CD8-positive, alpha-beta memory T cell (primary cell): ENCODE data around the gene FLVCR1. TPM values are rescaled to one million over a fixed set of nuclear protein-coding genes. Genes with fewer than 3 reads are reported as not detected.
"Not testable (repeated sequence)": the region's sequence is repeated elsewhere in the genome, so short reads cannot be mapped to it uniquely, and the experiment has no call there.

Experiments used
- CTCF ChIA-PET: fragments of 350-600 bp; sonication (Branson Sonifier 250); formaldehyde crosslinking; loops from one replicate; lab custom pipeline; 2021; ENCODE audit warnings: antibody characterized with exemption; lab: Charles Lee
- POLR2A ChIA-PET: fragments of 350-600 bp; sonication (Branson Sonifier 250); formaldehyde crosslinking; loops from one replicate; lab custom pipeline; 2021; ENCODE audit warnings: antibody characterized with exemption; lab: Charles Lee
- DNase-seq, 5 donors: peaks; one replicate each; pipeline versions ENCODE4 v3.0.0 to v3.0.0-alpha.2; 2020 to 2022; ENCODE audit warnings: mixed read lengths in 1 of 5
- H3K27ac ChIP-seq: one replicate; pipeline ENCODE4 v1.7.0; 2013; ENCODE audit warnings: low read depth, mild to moderate bottlenecking, low read length, moderate library complexity
- H3K27me3 ChIP-seq: 2 replicates; pipeline ENCODE4 v1.7.0; 2013; ENCODE audit warnings: low read length, mild to moderate bottlenecking; ENCODE audit not compliant: insufficient read depth, poor library complexity, severe bottlenecking
- H3K36me3 ChIP-seq: 2 replicates; pipeline ENCODE4 v1.7.0; 2013; ENCODE audit warnings: mild to moderate bottlenecking, low read length, moderate library complexity; ENCODE audit not compliant: insufficient read depth
- H3K4me1 ChIP-seq: 2 replicates; pipeline ENCODE4 v1.7.0; 2013; ENCODE audit warnings: mild to moderate bottlenecking, low read length, moderate library complexity; ENCODE audit not compliant: insufficient read depth
- H3K4me3 ChIP-seq: 2 replicates; pipeline ENCODE4 v1.7.0; 2013; ENCODE audit warnings: mild to moderate bottlenecking, low read length
- H3K9me3 ChIP-seq: 2 replicates; pipeline ENCODE4 v1.7.0; 2013; ENCODE audit warnings: mild to moderate bottlenecking, low read length
- H3K27ac Mint-ChIP-seq, 8 donors: one replicate each; pipeline ENCODE4 v1.8.0; 2020 to 2021; ENCODE audit warnings: mixed read lengths in 8 of 8, mild to moderate bottlenecking in 6 of 8, inconsistent platforms in 3 of 8, moderate library complexity in 3 of 8
- H3K27me3 Mint-ChIP-seq, 2 donors: one replicate each; pipeline ENCODE4 v1.8.0; 2020 to 2021; ENCODE audit warnings: mixed read lengths in 2 of 2, mild to moderate bottlenecking in 1 of 2, moderate library complexity in 1 of 2
- H3K36me3 Mint-ChIP-seq, 3 donors: one replicate each; pipeline ENCODE4 v1.8.0; 2020 to 2021; ENCODE audit warnings: mixed read lengths in 3 of 3, inconsistent platforms in 1 of 3, mild to moderate bottlenecking in 1 of 3
- H3K4me1 Mint-ChIP-seq, 3 donors: one replicate each; pipeline ENCODE4 v1.8.0; 2020 to 2021; ENCODE audit warnings: mixed read lengths in 3 of 3, inconsistent platforms in 1 of 3, mild to moderate bottlenecking in 1 of 3
- H3K4me3 Mint-ChIP-seq, 7 donors: one replicate each; pipeline ENCODE4 v1.8.0; 2020 to 2021; ENCODE audit warnings: mixed read lengths in 7 of 7, mild to moderate bottlenecking in 6 of 7, moderate library complexity in 4 of 7, inconsistent platforms in 2 of 7
- H3K9me3 Mint-ChIP-seq, 5 donors: one replicate each; pipeline ENCODE4 v1.8.0; 2020 to 2022; ENCODE audit warnings: mixed read lengths in 5 of 5, mild to moderate bottlenecking in 3 of 5, moderate library complexity in 2 of 5, inconsistent platforms in 1 of 5
- polyA plus RNA-seq: library from polyadenylated mRNA; unstranded; fragments of 300-500 nt; fragmentation: Illumina TruSeq; gene quantifications from one replicate; pipeline ENCODE4 v1.2.3, GENCODE V29; 2021
- total RNA-seq, 2 experiments: library from RNA; stranded (reverse); gene quantifications; one replicate each; pipeline ENCODE4 v1.2.3, GENCODE V29; 2021

FLVCR1 gene
- total and polyA plus RNA-seq, 3 experiments from 2014 or later: 4.0 to 14.9 (median 11.7) TPM

- no peak overlapping the region for H3K27ac Mint-ChIP-seq
- H3K36me3 Mint-ChIP-seq: peaks cover 39 to 84% (median 45%) of the 10 kb centered on the region in 3 donors
- DNase-seq: no peak
- no peaks in the 10 kb centered on the region for H3K27me3 Mint-ChIP-seq
- no peaks in the 10 kb centered on the region for H3K9me3 Mint-ChIP-seq
- POLR2A ChIA-PET: no interaction called here
- no peaks in the 10 kb centered on the region for H3K27me3 ChIP-seq
- H3K4me1 ChIP-seq: no peaks in the 10 kb centered on the region
- CTCF ChIA-PET: no interaction called here
- H3K4me1 Mint-ChIP-seq: no peaks in the 10 kb centered on the region
- peaks cover 19% of the 10 kb centered on the region for H3K36me3 ChIP-seq
- H3K9me3 ChIP-seq: no peaks in the 10 kb centered on the region
- H3K4me3 Mint-ChIP-seq: no peak overlapping the region
- no peak overlapping the region for H3K27ac ChIP-seq
- H3K4me3 ChIP-seq: no peak overlapping the region
Measured at GRCh38 chr1:212892108-212892507, 34.0 kb downstream of the FLVCR1 start.

GRCh38 chr1:212899845-212900244 is 41.8 kb downstream of the FLVCR1 start:
- H3K9me3 ChIP-seq: peaks cover 9% of the 10 kb centered on the region
- Mint-ChIP-seq H3K4me1 (no peaks in the 10 kb centered on the region), H3K9me3 (peaks cover 30 to 37% (median 36%) of the 10 kb centered on the region in 5 donors), H3K27me3 (no peaks in the 10 kb centered on the region), H3K27ac (no peak overlapping the region), H3K4me3 (no peak overlapping the region), H3K36me3 (peaks cover 32 to 54% (median 46%) of the 10 kb centered on the region in 3 donors)
- no peak for DNase-seq
- no peak overlapping the region for H3K27ac ChIP-seq
- H3K4me3 ChIP-seq: no peak overlapping the region
- no peaks in the 10 kb centered on the region for H3K27me3 ChIP-seq
- ChIA-PET POLR2A (no interaction called here), CTCF (no interaction called here)
- peaks cover 6% of the 10 kb centered on the region for H3K36me3 ChIP-seq
- no peaks in the 10 kb centered on the region for H3K4me1 ChIP-seq

- POLR2A ChIA-PET: no interaction called here
- Histone ChIP-seq H3K4me3 (no peak overlapping the region), H3K36me3 (no peaks in the 10 kb centered on the region), H3K27me3 (no peaks in the 10 kb centered on the region), H3K9me3 (peaks cover 9% of the 10 kb centered on the region), H3K4me1 (no peaks in the 10 kb centered on the region), H3K27ac (no peak overlapping the region)
- Mint-ChIP-seq H3K36me3 (peaks cover 24 to 43% (median 35%) of the 10 kb centered on the region in 3 donors), H3K27ac (no peak overlapping the region), H3K9me3 (peaks cover 31 to 37% (median 36%) of the 10 kb centered on the region in 5 donors), H3K4me1 (no peaks in the 10 kb centered on the region), H3K27me3 (no peaks in the 10 kb centered on the region), H3K4me3 (no peak overlapping the region)
- CTCF ChIA-PET: interaction anchor here (0.7 kb wide), 1 partner anchor 801 kb away, joined by 3 read pairs; no protein-coding TSS in a partner anchor
- no peak for DNase-seq
Measured at GRCh38 chr1:212901290-212901689, 43.2 kb downstream of the FLVCR1 start.

GRCh38 chr1:212902054-212902453 is 44.0 kb downstream of the FLVCR1 start:
- H3K4me1 ChIP-seq: no peaks in the 10 kb centered on the region
- no peaks in the 10 kb centered on the region for H3K27me3 Mint-ChIP-seq
- no peaks in the 10 kb centered on the region for H3K27me3 ChIP-seq
- no peak overlapping the region for H3K4me3 ChIP-seq
- CTCF ChIA-PET: no interaction called here
- POLR2A ChIA-PET: no interaction called here
- no peak for DNase-seq
- H3K9me3 Mint-ChIP-seq: peaks cover 31 to 37% (median 36%) of the 10 kb centered on the region in 5 donors
- peaks cover 9% of the 10 kb centered on the region for H3K9me3 ChIP-seq
- H3K36me3 Mint-ChIP-seq: peaks cover 22 to 41% (median 32%) of the 10 kb centered on the region in 3 donors
- no peaks in the 10 kb centered on the region for H3K36me3 ChIP-seq
- no peak overlapping the region for H3K27ac ChIP-seq
- H3K27ac Mint-ChIP-seq: no peak overlapping the region
- H3K4me3 Mint-ChIP-seq: no peak overlapping the region
- no peaks in the 10 kb centered on the region for H3K4me1 Mint-ChIP-seq

- Histone ChIP-seq H3K9me3 (peaks cover 9% of the 10 kb centered on the region), H3K4me3 (no peak overlapping the region), H3K4me1 (no peaks in the 10 kb centered on the region), H3K36me3 (no peaks in the 10 kb centered on the region), H3K27me3 (no peaks in the 10 kb centered on the region), H3K27ac (no peak overlapping the region)
- ChIA-PET CTCF (no interaction called here), POLR2A (no interaction called here)
- Mint-ChIP-seq H3K27ac (no peak overlapping the region), H3K9me3 (peaks cover 28 to 36% (median 35%) of the 10 kb centered on the region in 5 donors), H3K27me3 (peaks cover 0 to 4% of the 10 kb centered on the region in 2 donors), H3K36me3 (peaks cover 14 to 30% (median 20%) of the 10 kb centered on the region in 3 donors), H3K4me1 (no peaks in the 10 kb centered on the region), H3K4me3 (no peak overlapping the region)
- no peak for DNase-seq
Measured at GRCh38 chr1:212903664-212904063, 45.6 kb downstream of the FLVCR1 start.

GRCh38 chr1:212908071-212908470 is 50.0 kb downstream of the FLVCR1 start:
- H3K27ac ChIP-seq, H3K9me3 ChIP-seq, H3K27me3 Mint-ChIP-seq, CTCF ChIA-PET, H3K27me3 ChIP-seq, H3K27ac Mint-ChIP-seq, POLR2A ChIA-PET, H3K4me1 ChIP-seq, H3K9me3 Mint-ChIP-seq, DNase-seq, H3K4me3 ChIP-seq, H3K4me3 Mint-ChIP-seq, H3K4me1 Mint-ChIP-seq, H3K36me3 ChIP-seq, H3K36me3 Mint-ChIP-seq: not testable (repeated sequence)

GRCh38 chr1:212908971-212909370 is 50.9 kb downstream of the FLVCR1 start:
- H3K9me3 ChIP-seq: no peaks in the 10 kb centered on the region
- no peak overlapping the region for H3K27ac ChIP-seq
- H3K36me3 ChIP-seq: no peaks in the 10 kb centered on the region
- DNase-seq: no peak
- peaks cover 2 to 4% (median 2%) of the 10 kb centered on the region in 5 donors for H3K9me3 Mint-ChIP-seq
- no peak overlapping the region for H3K27ac Mint-ChIP-seq
- no peaks in the 10 kb centered on the region for H3K4me1 ChIP-seq
- ChIA-PET POLR2A (no interaction called here), CTCF (no interaction called here)
- H3K27me3 Mint-ChIP-seq: peaks cover 0 to 5% of the 10 kb centered on the region in 2 donors
- no peaks in the 10 kb centered on the region for H3K36me3 Mint-ChIP-seq
- H3K4me3 ChIP-seq: no peak overlapping the region
- H3K27me3 ChIP-seq: no peaks in the 10 kb centered on the region
- no peaks in the 10 kb centered on the region for H3K4me1 Mint-ChIP-seq
- H3K4me3 Mint-ChIP-seq: no peak overlapping the region

- H3K27me3 ChIP-seq: no peaks in the 10 kb centered on the region
- peaks cover 3 to 8% of the 10 kb centered on the region in 2 donors for H3K27me3 Mint-ChIP-seq
- CTCF ChIA-PET: no interaction called here
- H3K27ac Mint-ChIP-seq: no peak overlapping the region
- DNase-seq: no peak
- H3K9me3 ChIP-seq: no peaks in the 10 kb centered on the region
- POLR2A ChIA-PET: no interaction called here
- H3K4me3 ChIP-seq: no peak overlapping the region
- H3K4me1 ChIP-seq: no peaks in the 10 kb centered on the region
- H3K9me3 Mint-ChIP-seq: peaks cover 0 to 2% (median 0%) of the 10 kb centered on the region in 5 donors
- H3K36me3 ChIP-seq: no peaks in the 10 kb centered on the region
- H3K4me3 Mint-ChIP-seq: no peak overlapping the region
- H3K4me1 Mint-ChIP-seq: no peaks in the 10 kb centered on the region
- H3K27ac ChIP-seq: no peak overlapping the region
- H3K36me3 Mint-ChIP-seq: no peaks in the 10 kb centered on the region
Measured at GRCh38 chr1:212909652-212910063, 51.6 kb downstream of the FLVCR1 start.
